KMS-11 (cell line): ENCODE measurements around the gene ADGRB3.

ENCODE experiments used
- H2AFZ ChIP-seq: fragments of 200-600 bp; sonication (generic); 2 replicates; pipeline ENCODE4 v1.6.1; 2016; ENCODE audit warnings: antibody characterized with exemption, mixed run types, low read depth
- H3K27ac ChIP-seq: fragments of 200-600 bp; sonication (generic); 2 replicates; pipeline ENCODE4 v1.6.1; 2016; ENCODE audit warnings: mild to moderate bottlenecking, mixed run types
- H3K27me3 ChIP-seq: fragments of 200-600 bp; sonication (generic); 2 replicates; pipeline ENCODE4 v1.6.1; 2017; ENCODE audit warnings: mild to moderate bottlenecking, low read depth, mixed run types, moderate library complexity; ENCODE audit not compliant: insufficient read depth
- H3K36me3 ChIP-seq: fragments of 200-600 bp; sonication (generic); 2 replicates; pipeline ENCODE4 v1.6.1; 2017; ENCODE audit warnings: mild to moderate bottlenecking, mixed run types; ENCODE audit not compliant: insufficient read depth
- H3K4me1 ChIP-seq: fragments of 200-600 bp; sonication (generic); 2 replicates; pipeline ENCODE4 v1.6.1; 2016; ENCODE audit warnings: mild to moderate bottlenecking, low read depth, mixed run types; ENCODE audit not compliant: poor library complexity, severe bottlenecking
- H3K4me2 ChIP-seq: fragments of 200-600 bp; sonication (generic); 2 replicates; pipeline ENCODE4 v1.7.0; 2016; ENCODE audit warnings: mild to moderate bottlenecking, mixed run types
- H3K4me3 ChIP-seq: fragments of 200-600 bp; sonication (generic); IDR thresholded peaks from 2 replicates; pipeline ENCODE4 v1.6.1; 2017; ENCODE audit warnings: low read depth, low read length, mixed read lengths; ENCODE audit not compliant: insufficient read depth
- H3K79me2 ChIP-seq: fragments of 200-600 bp; sonication (generic); 2 replicates; pipeline ENCODE4 v1.6.1; 2016; ENCODE audit warnings: low read depth, mixed run types; ENCODE audit not compliant: insufficient read depth
- H3K9ac ChIP-seq: fragments of 200-600 bp; sonication (generic); 2 replicates; pipeline ENCODE4 v1.6.1; 2016; ENCODE audit warnings: mild to moderate bottlenecking, mixed run types
- H4K20me1 ChIP-seq: fragments of 200-600 bp; sonication (generic); 2 replicates; pipeline ENCODE4 v1.6.1; 2016; ENCODE audit warnings: mild to moderate bottlenecking, mixed run types; ENCODE audit not compliant: insufficient read depth
- CTCF ChIP-seq: fragments of 200-600 bp; sonication (generic); conservative IDR thresholded peaks from 2 replicates; pipeline ENCODE4 v1.6.1; 2017; ENCODE audit warnings: low read depth, mild to moderate bottlenecking, antibody characterized with exemption, low read length, moderate library complexity, mixed read lengths

ADGRB3 gene

DNA sequence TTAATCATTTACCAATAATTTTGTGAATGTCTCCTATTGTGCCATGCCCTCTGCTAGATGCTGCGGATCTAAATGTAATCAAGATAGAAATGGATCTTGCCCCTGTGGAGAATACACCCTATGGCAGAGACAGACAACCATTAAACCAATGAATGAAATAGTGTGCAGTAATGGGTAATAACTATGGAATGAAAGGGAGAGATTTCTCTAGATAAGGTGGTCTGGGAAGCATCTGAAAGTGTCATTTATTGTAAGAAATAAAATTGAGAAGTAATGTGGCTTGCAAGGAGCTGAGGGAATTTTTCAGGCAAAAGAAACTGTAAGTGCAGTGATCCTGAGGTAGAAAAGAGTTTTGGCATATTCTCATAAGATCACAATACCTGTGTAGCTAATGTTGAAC lies 731.7 kb downstream of the ADGRB3 start:
- no peak overlapping the region for H3K27ac ChIP-seq
- H3K4me2 ChIP-seq: no peak overlapping the region
- H3K9ac ChIP-seq: no peak overlapping the region
- TF ChIP-seq CTCF: no peak
- no peaks in the 10 kb centered on the region for H3K79me2 ChIP-seq
- H3K36me3 ChIP-seq: no peaks in the 10 kb centered on the region
- no peaks in the 10 kb centered on the region for H3K27me3 ChIP-seq
- H3K4me3 ChIP-seq: no peak overlapping the region
- H4K20me1 ChIP-seq: no peaks in the 10 kb centered on the region
- H2AFZ ChIP-seq: no peak overlapping the region
- H3K4me1 ChIP-seq: no peaks in the 10 kb centered on the region

DNA sequence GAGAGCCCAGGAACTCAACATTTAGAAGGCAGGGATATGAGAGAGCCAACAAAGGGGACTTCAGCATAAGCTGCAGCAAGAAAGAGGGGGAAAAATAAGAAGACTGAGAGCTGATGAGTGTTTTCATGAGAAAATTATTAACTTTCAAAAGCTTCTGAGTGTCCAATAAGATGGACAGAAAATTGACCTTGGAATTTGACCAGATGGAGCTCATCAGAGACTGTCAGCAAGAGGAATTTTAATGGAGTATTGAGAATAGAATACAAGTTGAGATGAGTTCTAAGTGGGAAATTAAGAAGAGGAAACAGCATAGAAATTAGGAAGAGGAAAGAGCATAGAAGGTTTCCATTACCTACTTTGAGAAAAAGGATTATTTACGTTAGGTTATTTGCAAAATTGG lies 733.5 kb downstream of the ADGRB3 start:
- Histone ChIP-seq H3K4me3 (no peak overlapping the region), H3K4me2 (no peak overlapping the region), H3K27ac (no peak overlapping the region), H3K9ac (no peak overlapping the region), H3K36me3 (no peaks in the 10 kb centered on the region), H3K4me1 (no peaks in the 10 kb centered on the region), H4K20me1 (no peaks in the 10 kb centered on the region), H2AFZ (no peak overlapping the region), H3K79me2 (no peaks in the 10 kb centered on the region), H3K27me3 (no peaks in the 10 kb centered on the region)
- no peak for TF ChIP-seq CTCF

GRCh38 chr6:69370763-69371162 lies 735.7 kb downstream of the ADGRB3 start:
- Histone ChIP-seq H3K4me1 (no peaks in the 10 kb centered on the region), H3K79me2 (no peaks in the 10 kb centered on the region), H3K4me2 (no peak overlapping the region), H3K27me3 (no peaks in the 10 kb centered on the region), H2AFZ (no peak overlapping the region), H3K27ac (no peak overlapping the region), H4K20me1 (no peaks in the 10 kb centered on the region), H3K36me3 (no peaks in the 10 kb centered on the region), H3K9ac (no peak overlapping the region), H3K4me3 (no peak overlapping the region)
- no peak for TF ChIP-seq CTCF

DNA sequence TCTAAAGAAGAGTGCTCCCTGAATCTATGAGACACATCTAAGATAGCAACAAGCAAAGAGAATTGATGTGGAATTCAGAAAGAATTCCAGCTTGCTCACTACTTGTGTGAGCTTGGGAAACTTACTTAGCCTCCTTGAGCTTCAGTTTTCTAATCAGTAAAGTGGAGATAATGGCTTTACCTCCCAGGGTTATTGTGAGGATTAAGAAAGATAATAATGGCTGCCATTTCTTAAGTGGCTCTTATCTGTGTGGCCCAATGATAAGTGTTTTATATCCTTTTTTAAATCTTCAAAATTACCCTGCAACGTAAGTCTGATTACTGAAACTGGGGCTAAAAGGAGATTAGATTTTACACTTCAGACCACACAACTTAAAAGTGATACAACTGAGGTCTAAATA lies 743.2 kb downstream of the ADGRB3 start:
- no peak for TF ChIP-seq CTCF
- Histone ChIP-seq H3K36me3 (no peaks in the 10 kb centered on the region), H3K4me3 (no peak overlapping the region)

DNA sequence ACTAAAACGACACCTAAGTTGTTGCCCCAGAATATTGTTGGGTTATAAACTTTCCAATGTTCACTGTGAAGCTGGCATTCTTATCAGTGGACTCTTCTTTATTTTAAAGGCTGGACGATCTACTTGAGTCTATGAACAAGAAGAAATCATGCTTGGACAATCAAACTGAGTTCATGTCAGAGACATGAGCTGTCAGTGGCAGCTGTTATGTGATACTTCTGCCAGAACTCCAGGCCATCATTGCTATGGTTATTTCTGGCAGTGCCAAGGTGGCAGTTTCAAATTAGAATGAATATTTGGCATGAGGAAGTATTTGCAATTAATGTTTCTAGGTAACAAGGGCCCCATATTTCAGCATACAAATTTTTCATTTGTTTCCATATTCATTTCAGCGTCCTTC lies 744.4 kb downstream of the ADGRB3 start:
- Histone ChIP-seq H3K4me3 (no peak overlapping the region), H3K27ac (no peak overlapping the region), H3K79me2 (no peaks in the 10 kb centered on the region), H2AFZ (no peak overlapping the region), H3K36me3 (no peaks in the 10 kb centered on the region), H4K20me1 (no peaks in the 10 kb centered on the region), H3K9ac (no peak overlapping the region), H3K4me1 (no peaks in the 10 kb centered on the region), H3K27me3 (no peaks in the 10 kb centered on the region), H3K4me2 (no peak overlapping the region)
- TF ChIP-seq CTCF: no peak

More for the DNA sequence above, 743.2 kb downstream of the ADGRB3 start:
- Histone ChIP-seq H3K27me3 (no peaks in the 10 kb centered on the region), H3K4me2 (no peak overlapping the region), H2AFZ (no peak overlapping the region), H3K79me2 (no peaks in the 10 kb centered on the region), H3K9ac (no peak overlapping the region), H4K20me1 (no peaks in the 10 kb centered on the region), H3K4me1 (no peaks in the 10 kb centered on the region), H3K27ac (no peak overlapping the region)
